Measurements from ENCODE around the gene SPECC1.
"Not testable (repeated sequence)": the region's sequence is repeated elsewhere in the genome, so short reads cannot be mapped to it uniquely, and the experiment has no call there.

SPECC1 gene

DNA sequence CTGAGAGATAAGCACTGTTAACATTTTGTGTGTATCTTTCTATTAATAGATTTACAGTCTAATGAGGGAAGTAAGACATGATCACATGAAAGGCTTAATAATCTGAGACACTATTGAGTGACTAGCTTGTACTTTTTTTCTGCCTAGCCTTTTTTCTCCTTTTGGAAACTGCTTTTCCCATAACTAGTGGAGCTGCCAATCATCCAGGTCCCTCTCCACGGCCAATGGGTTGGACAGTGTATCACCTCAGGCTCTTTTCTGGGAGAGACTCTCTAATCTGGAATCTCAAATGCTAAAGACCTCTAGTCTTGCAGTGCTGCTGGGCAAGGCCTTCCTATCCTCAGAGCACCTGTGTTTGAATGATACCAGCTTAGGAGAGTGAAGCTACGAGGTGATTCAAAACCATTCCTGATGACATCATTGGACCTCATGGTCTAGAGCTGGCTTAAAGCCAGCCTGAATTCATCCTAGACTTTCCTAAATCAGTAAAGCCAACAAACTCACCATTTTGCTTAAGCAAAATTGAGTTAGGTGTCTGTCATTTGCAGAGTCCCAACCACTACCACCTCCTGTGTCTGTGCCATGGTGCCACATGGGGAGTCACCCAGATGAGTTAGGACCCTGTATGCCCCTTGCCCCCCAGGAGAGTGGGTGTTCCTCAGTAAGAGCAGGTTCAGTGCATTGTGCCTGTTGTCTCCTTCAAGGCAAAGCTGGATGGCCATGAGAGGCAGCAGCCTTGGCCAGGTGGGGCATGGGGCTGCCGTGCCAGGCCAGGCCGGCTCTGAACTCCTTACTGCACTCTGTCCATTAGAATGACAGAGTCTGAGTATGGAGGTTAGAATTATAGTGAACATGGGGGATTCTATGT, 62.9 kb downstream of the SPECC1 start:
- DNase-seq (ENCODE audit: low read depth): no peak

DNA sequence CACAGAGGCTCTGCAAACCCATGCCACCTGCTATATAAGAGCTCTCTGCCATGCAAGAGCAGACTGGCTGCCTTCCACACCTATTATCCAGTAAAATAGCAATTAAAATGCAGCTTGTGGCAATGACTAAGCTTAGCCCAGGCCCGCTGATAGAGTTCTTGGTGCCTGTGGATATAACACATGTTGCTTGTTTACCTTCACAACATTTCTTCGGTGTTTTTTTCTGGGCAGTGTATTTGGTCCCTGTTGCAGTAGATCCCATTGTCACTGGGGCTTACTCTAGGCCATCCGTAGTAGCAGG, 63.5 kb downstream of the SPECC1 start:
- no peak for DNase-seq (ENCODE audit: low read depth)

DNA sequence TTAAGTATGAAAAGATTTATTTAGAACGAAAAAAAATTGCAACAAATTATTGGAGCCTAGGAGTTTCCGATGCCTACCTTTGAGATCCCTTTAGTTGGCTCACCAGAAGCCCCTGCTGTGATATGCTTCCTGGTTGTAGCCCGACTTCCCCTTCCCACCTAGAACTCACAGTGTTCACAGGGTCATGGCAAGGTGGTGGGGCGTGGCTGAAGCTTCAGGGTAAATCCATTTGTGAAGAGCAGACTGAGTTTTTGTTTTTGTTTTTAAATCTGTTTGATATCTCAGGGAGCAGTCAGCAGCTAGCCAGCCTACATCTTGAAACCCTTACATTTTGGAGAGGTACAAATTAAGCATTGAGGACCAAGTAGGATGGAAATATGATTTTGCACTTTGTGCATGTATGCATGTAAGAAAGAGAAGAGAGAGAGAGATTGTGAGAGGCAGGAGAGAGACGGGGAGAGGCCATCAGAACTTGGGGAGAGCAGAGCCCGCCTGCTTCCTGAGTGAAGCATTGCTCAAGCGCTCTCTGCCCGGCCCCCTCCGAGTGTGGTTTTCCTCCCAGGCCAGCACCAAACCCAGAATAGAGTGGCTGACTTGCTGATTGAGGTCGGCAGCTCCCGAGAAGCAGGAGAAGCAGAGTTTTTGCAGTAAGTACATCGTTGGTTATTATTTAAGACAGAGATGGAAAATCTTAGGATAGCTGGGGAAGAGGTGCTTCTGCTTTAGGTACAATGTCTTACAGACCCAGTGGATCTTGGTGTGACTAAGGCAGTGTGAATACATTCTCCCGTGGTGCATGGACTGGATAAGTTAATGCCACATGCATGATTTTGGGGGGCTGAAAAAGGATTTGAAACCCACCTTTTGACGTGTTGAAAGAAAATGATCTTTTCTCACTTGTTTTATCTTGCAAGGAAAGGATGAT, 64.2 kb downstream of the SPECC1 start:
- no peak for DNase-seq (ENCODE audit: low read depth)

DNA sequence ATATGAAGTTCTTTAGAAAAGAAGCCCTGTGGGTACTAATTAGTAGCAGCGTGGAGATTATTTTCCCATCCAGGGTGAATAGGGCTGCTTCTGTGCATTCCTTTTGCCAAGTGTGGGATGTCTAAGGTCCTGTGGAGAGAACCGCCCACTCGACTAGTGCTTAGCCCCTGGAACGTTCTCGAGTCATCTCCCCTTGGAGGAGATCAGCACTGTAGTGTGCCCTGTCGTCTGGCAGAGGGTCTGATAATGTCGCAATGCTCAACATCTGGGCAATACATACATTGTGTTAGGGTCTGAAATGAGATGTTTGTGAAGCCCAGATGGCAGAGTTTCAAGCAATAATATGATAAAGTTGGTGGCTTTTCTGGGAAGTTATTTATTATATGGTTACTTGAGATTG, 64.8 kb downstream of the SPECC1 start:
- DNase-seq (ENCODE audit: low read depth): no peak

DNA sequence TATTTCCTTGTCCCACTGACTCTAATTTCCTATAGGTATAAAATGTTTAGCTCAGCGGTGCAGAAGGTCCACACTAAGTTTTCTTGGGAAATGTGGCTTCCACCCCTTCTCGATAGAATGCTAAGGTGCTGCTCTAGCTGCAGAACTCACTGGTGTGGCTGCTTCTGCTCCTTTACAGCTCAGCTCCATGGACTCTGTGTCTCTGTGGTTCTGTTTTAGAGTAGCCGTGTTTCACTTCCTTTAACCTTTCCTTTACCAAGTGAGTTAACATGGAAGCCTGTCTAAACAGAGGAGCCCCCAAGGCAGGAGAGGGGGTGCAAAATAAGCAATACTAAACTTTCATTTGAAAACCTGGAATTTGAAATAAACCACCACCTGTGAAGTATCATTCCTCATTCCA, 65.3 kb downstream of the SPECC1 start:
- DNase-seq (ENCODE audit: low read depth): no peak

DNA sequence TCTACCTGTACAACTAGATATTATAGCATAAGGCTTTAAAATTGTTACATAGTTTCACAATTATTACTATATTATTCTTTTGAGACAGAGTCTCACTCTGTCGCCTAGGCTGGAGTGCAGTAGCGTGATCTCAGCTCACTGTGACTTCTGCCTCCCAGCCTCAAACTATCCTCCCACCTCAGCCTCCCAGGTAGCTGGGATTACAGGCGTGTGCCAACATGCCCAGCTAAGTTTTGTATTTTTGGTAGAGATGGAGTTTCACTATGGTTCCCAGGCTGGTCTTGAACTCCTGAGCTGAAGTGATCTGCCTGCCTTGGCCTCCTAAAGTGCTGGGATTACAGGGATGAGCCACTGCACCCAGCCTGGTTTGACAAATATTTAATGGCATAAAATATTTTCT, 67.0 kb downstream of the SPECC1 start:
- not testable (repeated sequence) for DNase-seq (ENCODE audit: low read depth)

DNA sequence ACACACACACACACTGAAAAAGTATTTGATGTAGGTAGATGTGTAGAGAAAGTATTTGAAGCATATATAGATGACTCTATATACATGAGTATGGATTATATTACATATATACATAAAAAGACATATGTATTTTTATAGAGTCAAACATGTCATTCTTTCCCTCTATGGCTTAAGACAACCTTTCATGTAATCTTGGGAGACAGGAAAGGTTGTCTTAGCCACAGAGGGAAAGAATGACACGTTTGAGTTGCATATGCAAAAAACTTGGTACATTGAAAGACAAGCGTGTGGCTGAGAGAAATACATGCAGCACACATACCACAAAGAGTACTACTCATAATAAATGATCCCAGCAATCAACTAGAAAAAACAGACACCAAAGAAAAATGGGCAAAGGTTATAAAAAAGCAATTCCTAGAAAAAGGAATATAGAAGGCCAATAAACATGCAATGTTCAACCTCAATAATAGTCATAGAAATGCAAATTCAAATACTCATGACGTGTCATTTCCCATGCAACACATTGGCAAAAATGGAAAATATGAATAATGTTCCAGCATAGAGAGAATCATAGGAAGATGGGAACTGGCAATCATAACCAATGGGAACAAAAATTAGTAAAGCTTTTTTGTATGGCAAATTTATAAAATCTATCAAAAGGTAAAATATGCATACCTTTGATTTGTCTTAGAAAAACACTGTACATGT, 69.0 kb downstream of the SPECC1 start:
- no peak for DNase-seq (ENCODE audit: low read depth)

DNA sequence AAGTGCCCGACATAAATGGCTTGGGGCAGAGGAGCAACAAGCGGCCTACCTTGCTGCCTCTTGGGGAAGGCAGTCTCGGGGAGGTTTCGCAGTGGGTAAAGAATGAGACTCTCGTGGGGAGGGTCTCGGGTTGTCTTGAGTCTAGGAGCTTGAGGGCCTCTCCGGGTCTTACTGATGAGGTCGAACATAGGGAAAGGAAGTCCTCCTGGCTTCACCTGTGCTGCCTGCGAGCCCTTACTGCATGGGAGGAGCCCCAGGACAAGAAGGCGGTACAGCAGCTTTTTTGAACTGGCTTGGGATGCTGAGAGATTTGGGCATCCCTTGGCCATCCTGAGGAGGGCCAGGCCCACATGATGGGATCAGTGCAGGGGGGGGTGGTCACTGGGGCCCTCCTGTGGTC, 71.4 kb downstream of the SPECC1 start:
- no peak for DNase-seq (ENCODE audit: low read depth)

DNA sequence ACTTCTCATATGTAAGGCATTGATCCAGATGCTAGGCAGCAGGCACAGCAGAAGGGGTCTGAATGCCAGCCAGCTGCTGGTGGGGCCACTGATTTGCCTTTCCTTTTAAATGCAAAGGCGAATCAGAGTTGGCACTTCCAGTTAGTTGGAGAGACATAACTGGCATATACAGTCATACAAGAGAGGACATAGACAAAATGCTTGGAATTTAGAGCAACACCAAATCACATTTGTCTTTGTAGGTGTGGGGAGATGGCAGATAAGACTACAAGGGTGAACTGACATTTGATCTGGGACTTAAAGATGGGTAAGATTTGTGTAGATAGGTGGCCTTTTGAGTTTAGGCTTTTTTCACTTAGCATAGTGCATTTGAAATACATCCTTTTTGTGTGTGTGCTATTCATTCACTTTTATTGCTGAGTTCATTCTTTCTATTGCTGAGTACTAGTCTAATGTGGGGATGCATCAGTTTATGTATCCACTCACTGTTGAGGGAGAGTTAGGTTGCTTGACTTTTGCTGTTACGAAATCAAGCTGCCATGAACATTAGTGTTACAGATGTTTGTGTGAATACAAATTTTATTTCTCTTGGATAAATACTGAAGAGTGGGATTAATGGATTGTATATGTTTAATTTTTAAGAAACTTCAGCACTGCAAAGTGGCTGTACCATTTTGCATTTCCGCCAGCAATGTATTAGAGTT, 74.1 kb downstream of the SPECC1 start:
- no peak for DNase-seq (ENCODE audit: low read depth)

DNA sequence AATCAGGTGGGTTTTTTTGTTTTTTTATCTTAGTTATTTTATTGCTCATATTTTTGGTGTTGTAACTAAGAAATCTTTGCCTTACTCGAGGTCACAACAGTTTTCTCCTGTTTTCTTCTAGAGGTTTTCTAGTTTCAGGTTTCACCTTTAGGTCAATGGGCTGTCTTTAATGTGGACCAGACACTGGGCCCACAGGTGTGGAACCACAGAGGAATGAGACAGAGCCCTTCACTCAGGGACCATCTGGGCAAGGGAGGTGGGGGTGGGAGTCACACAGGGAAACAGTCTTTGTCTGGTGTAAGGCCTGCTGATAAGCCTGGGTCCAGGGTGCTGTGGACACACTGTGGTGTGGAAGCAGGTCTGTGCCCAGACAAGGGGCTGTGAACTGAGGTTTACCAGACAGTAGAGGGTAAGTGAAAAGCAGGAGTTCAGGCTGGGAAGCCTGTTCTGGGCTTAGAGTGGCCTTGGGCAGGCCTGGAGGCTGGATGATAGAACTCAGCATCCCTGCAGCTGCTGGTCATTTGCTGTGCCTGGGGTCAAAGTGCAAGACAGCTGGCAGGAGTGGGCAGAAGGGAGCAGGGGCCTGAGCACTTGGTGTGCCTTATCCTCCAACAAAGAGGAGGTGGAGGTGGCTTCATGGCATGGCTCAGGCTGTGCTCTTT, 75.6 kb downstream of the SPECC1 start:
- no peak for DNase-seq (ENCODE audit: low read depth)

DNA sequence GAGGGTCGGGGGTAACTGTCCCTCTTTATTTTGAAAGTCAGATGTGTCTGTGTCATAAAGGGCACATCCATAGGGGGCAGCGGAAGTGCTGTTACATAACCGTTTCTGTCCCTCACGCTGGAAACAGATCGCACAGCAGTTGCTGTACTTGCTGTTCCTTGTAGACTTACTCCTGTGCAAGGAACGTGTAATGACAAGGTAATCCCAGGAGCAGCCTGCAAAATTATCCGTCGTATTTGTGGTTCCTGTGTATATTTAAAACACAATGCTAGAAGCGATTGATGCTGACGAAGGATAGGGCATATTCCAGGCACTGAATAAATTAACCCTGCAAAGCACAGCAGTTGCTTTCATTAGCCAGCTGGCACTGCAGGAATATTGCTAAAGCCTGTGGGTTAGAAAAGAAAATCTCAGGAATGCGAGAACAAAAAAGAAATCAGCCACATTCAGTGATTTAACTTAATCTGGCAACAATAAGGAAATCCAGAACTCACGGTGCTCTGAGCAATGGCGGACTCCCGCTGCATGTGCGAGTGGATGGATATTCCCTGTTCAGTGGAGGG, 76.2 kb downstream of the SPECC1 start:
- DNase-seq (ENCODE audit: low read depth): no peak

DNA sequence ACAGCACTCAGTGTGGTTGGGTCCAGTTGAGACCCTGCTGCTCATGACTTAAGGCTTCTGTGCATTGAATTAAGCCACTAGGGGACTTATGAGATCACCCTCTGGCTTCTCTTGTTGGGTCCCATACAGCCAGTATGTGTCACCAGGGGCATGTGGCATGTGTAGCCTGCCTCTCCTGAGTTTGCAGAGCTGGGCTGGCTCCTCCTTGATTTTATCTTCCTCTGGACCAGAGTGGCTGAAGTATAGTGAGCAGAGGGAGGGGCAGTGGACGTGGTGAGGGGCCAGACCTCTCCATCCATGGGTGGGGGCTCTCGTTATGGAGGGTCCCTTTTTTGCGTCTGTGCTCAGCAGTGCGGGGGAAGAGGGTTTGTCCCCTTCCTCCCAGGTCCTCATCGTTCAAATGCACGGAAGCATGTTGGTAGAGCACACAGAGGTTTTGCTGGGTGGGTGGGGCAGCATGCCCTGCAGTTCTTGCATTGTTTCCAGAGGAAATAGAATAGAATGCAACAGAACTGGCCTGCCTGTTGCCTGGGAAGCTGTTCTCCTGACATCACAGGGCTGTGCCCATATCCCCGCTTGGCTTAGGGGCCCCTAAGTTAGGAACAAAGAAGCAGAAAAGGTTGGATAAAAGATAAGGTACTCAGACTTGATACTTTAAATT, 77.4 kb downstream of the SPECC1 start:
- no peak for DNase-seq (ENCODE audit: low read depth)

DNA sequence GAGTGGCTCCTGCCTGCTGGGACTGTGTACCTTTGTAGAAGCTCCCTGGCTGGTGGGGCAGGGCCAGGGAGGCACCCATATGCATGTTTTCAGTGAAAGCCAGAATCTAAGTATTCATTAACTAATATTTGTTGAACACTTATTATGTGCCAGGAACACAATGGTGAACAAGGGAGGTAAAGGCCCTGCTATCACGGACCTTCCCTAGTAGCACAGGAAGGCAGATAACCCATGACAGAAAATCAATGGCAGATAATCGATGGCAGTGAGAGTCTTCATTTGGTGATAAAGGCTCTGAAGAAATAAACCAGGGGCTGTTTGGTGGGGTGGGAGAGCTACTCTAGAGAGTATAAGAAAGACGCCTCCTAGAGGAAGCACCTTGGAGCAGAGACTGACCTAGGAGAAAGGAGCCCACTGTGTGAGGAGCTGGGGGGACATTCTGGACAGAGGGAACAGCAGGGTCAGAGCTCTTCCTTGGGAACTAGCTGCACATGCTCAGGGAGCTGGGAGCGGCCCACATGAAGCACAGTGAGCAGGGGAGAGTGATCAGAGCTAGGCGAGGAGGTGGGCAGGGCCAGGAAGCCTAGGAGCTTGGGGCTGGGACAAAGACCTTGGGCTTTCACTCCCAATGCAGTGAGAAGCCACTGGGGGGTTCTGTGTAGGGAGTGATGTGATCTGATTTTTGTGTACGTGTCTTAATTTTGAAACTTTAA, 78.5 kb downstream of the SPECC1 start:
- DNase-seq (ENCODE audit: low read depth): no peak

DNA sequence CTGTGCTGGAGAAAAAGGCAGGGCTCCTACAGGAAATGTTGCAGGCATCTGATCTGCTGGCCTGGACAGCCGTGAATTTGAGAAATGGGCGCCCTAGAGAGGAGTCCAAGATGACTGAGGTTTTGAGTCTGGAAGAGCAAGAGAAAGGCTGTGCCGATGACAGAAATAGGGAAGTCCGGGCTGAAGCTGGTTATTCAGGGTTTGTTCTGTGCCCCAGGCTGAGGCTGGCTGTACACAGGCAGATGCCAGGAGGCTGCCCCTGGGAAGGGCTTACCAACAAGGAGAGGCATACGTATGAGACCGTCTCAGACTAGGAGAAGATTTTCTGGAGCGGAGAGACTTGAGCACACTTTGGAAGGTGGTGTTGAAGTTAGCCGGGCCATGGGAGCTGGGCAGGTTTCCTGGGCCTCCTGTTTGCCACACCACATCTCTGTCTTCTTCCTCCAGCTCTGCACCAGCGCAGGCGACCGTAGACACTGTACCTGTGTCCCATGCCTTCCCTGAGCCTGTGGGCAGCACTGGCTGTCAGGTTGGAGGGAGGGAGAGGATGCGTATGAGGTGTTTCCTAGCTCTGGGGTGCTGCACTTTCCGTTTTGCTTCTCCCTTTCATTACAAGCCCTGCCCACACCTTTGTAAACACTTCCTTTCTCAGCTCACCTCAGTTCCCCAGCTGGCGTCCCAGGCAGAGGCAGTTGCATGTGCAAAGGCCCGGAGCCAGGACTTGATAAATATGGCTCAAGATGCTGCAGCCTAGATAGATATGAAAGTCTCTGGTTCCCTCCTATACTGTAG, 80.8 kb downstream of the SPECC1 start:
- DNase-seq (ENCODE audit: low read depth): no peak

DNA sequence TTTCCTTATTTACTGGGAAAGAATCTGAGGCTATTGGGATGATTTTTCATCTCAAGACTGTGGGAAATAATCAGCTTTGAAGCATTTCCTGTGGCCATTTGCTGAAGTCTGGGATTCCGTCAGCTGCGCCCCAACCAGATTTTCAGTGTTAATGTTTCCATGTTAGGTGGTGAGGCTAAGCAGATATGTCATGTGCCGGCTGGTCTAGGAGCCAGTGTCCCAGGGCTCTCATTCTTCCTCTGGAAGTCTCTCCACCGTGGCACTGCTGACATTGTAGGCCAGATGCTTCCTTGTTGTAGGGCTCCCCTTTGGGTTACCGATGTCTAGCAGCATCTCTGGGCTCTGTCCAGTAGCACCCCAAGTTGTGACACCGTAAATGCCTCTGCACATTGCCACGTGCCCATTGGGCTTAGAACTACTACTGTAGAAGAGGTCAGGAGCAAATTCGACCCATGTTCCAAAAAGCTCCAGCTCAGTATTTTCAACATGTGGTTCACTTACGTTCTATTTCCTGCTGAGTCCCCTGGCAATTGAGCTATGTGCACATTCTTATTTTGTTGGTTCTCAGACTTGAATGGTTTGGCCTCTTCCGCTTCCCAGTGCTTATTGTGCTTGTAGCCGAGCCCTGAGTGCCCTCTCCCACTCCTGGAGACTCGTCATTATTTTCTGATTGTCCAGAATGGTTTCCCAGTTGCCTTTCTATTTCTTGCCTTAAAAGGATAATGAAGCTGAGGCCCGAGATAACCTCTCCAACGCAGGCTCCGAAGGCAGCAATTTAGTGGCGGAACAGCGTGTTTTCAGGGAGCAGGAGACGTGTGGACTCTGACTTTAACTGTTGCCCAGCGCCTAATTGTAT, 82.2 kb downstream of the SPECC1 start:
- DNase-seq (ENCODE audit: low read depth): no peak

DNA sequence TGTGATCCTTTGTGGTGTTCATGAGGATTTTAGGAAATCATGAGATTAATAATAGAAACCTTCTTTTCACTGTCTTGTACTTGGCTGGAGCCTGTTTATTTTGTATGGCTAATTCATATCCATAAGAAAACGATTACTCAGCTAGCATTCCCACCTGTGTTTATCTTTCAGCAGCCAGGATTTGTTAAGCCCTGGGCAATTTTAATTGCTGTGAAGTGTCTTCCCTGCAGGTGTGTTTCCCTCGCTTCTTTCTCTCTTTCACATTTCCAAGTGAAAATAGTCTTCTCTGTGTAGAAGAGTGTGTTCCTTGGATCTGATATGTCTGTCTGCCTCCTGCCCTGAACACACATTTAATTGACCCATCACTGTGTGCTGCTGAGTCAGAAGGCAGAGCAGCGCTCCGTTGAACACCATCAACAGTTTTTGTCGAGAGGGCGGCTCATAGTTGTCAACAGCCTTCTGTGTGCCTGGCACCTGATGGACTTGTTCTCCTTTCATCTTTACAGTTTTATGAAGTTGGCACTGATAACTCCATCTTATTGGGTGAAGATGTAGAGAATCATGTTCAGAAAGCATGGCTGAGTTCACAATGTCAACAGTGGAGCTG, 83.2 kb downstream of the SPECC1 start:
- DNase-seq (ENCODE audit: low read depth): no peak

DNA sequence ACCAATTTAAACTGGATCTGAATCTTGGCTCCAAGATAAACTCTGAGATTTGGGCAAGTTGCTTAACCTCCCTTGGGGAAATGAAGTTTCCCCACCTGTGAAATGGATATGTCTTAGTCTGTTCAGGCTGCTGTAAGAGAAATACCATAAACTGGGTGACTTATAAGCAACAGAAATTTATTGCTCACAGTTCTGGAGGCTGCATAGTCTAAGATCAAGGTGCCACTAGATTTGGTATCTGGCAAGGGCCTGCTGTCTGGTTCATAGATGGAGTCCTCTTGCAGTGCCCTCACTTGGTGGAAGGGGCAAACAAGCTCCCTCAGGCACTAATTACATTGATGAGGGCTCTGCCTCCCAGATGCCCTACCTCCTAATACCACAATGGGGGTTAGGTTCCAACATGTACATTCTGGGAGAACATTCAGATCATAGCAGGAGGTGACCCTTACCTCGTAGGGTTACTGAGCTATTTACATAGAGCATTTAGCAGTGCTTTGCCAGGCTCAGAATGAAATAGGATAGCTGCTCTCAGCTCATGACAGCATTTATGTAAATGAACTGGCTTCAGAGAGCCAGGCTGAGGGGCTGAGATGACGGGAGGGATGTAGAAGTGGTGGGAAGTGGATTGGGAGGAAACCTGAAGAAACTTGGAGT, 83.9 kb downstream of the SPECC1 start:
- no peak for DNase-seq (ENCODE audit: low read depth)
